ENCODE results near the gene MOGAT2.

DNA sequence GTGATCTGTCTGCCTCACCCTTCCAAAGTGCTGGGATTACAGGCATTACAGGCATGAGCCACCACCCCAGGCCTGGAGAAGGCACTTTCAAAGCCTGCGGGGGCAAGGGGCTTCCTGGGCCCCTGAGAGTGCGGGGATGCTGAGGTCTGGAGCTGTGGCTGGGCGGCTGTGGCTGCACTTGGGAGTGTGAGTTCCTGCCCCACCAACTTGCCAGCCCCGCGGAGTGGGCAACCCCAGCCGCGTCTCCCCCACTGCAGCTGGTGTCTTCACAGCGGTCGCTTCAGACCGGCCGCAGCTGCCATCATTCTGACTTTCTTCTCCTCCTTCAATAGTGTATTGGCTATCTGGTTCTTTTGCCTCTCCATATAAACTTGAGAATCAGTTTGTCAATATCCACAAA is 38.1 kb upstream of the MOGAT2 start:
- no peak for TF ChIP-seq CTCF (conservative IDR thresholded peaks at IDR 0.05 in 1 of 2, IDR thresholded peaks at IDR 0.05 in 1 of 2; ENCODE audit: low read depth in 1 of 2, low read length in 2 of 2)
- no peak for TF ChIP-seq EZH2 (IDR thresholded peaks at IDR 0.05; ENCODE audit: low read length, missing control alignments)

Data from fibroblast of lung (primary cell).